Stimulated activated CD4-positive, alpha-beta T cell treated with anti-CD3 and anti-CD28 coated beads, Interleukin-4, amount 100 ng/mL, for 24 hours (primary cell): ENCODE measurements around the gene SLC22A7.

ENCODE experiments used
- DNase-seq: peaks from one replicate; pipeline ENCODE4 v3.0.0-alpha.2; 2020

SLC22A7 gene

GRCh38 chr6:43284991-43285781 lies 12.9 kb upstream of the SLC22A7 start:
- no peak for DNase-seq

GRCh38 chr6:43285832-43286231 lies 12.2 kb upstream of the SLC22A7 start:
- no peak for DNase-seq

GRCh38 chr6:43286456-43286979 lies 11.5 kb upstream of the SLC22A7 start:
- no peak for DNase-seq

- DNase-seq: no peak
Observed at GRCh38 chr6:43286980-43287716, 10.9 kb upstream of the SLC22A7 start.

- DNase-seq: no peak
Observed at GRCh38 chr6:43287717-43288679, 10.1 kb upstream of the SLC22A7 start.

GRCh38 chr6:43290339-43290904 lies 7.6 kb upstream of the SLC22A7 start:
- DNase-seq: no peak

- DNase-seq: no peak
Observed at GRCh38 chr6:43290905-43291355, 7.1 kb upstream of the SLC22A7 start.

GRCh38 chr6:43291708-43292107 lies 6.4 kb upstream of the SLC22A7 start:
- DNase-seq: no peak

- no peak for DNase-seq
Observed at GRCh38 chr6:43292341-43292740, 5.7 kb upstream of the SLC22A7 start.

GRCh38 chr6:43292763-43293318 lies 5.2 kb upstream of the SLC22A7 start:
- no peak for DNase-seq

GRCh38 chr6:43293698-43294097 lies 4.4 kb upstream of the SLC22A7 start:
- DNase-seq: no peak

- no peak for DNase-seq
Observed at GRCh38 chr6:43294536-43294935, 3.5 kb upstream of the SLC22A7 start.

GRCh38 chr6:43295456-43295855 lies 2.6 kb upstream of the SLC22A7 start:
- DNase-seq: no peak

- no peak for DNase-seq
Observed at GRCh38 chr6:43296780-43297497, 1.1 kb upstream of the SLC22A7 start.

GRCh38 chr6:43298565-43299337 lies 691 bp downstream of the SLC22A7 start:
- DNase-seq: no peak

- DNase-seq: no peak
Observed at GRCh38 chr6:43299338-43300293, 1.6 kb downstream of the SLC22A7 start.

- no peak for DNase-seq
Observed at GRCh38 chr6:43301081-43301870, 3.2 kb downstream of the SLC22A7 start.

GRCh38 chr6:43302126-43302525 lies 4.1 kb downstream of the SLC22A7 start:
- DNase-seq: no peak
